HAP-1 (cell line): Measurements from ENCODE around the gene MBNL2.
A peak's percentile ranks its signal among the peaks of the same experiment; 100 is the strongest.

Source experiments
- DNase-seq, 2 experiments: peaks; one replicate each; pipeline ENCODE4 v3.0.0-alpha.2; 2016 to 2020; ENCODE audit warnings: low spot score in 2 of 2
- H3K27me3 ChIP-seq: fragments of 250-450 bp; sonication (Bioruptor Pico); 2 replicates; pipeline ENCODE4 v1.5.1; 2020; ENCODE audit warnings: low read depth, mild to moderate bottlenecking, moderate library complexity
- H3K36me3 ChIP-seq: fragments of 250-450 bp; sonication (Bioruptor Pico); replicated peaks from 2 replicates; pipeline ENCODE4 v1.5.1; 2020; ENCODE audit warnings: mild to moderate bottlenecking
- H3K4me1 ChIP-seq: fragments of 250-450 bp; sonication (Bioruptor Pico); 2 replicates; pipeline ENCODE4 v1.5.1; 2020; ENCODE audit warnings: mild to moderate bottlenecking
- H3K4me3 ChIP-seq: fragments of 250-450 bp; sonication (Bioruptor Pico); 2 replicates; pipeline ENCODE4 v1.5.1; 2020; ENCODE audit warnings: mild to moderate bottlenecking, moderate library complexity
- H3K9me3 ChIP-seq: fragments of 250-450 bp; sonication (Bioruptor Pico); 2 replicates; pipeline ENCODE4 v1.5.1; 2020; ENCODE audit warnings: mild to moderate bottlenecking, moderate library complexity
- in situ Hi-C: fragments of 300-500 bp; cut with MboI; formaldehyde crosslinking; loops from 3 replicates; pipeline ENCODE4 v1.14.3; 2020; ENCODE audit warnings: low sequenced_read_pairs, inconsistent platforms, mixed read lengths

The MBNL2 gene

GRCh38 chr13:97373787-97374186, 151.7 kb downstream of the MBNL2 start:
- H3K4me3 ChIP-seq: no peak overlapping the region
- H3K4me1 ChIP-seq: peaks cover 17% of the 10 kb centered on the region
- in situ Hi-C loops: no loop called here
- no peaks in the 10 kb centered on the region for H3K27me3 ChIP-seq
- DNase-seq: no peak
- no peaks in the 10 kb centered on the region for H3K36me3 ChIP-seq
- no peaks in the 10 kb centered on the region for H3K9me3 ChIP-seq

DNA sequence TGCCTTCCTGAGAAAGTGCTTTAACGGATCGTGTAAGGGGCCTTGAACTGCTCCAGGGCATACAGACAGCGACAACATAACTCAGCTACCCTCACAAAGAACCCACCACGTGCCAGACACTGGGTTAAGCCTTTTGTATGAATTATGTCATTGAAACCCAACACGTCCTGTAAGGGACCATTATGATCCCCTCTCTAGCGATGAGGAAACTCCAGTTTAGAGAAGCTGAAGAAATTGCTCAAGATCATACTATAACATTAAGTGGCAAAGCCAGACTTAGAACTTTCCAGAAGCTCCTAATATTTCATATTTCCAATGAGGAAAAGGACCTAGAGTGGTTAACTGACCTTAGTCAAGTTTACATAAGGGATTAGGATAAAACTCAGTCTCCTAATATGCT, 154.8 kb downstream of the MBNL2 start:
- peak; percentile 38 to 49 for DNase-seq
- in situ Hi-C loops: no loop called here
- Histone ChIP-seq H3K4me3 (no peak overlapping the region), H3K9me3 (no peaks in the 10 kb centered on the region), H3K36me3 (no peaks in the 10 kb centered on the region), H3K27me3 (no peaks in the 10 kb centered on the region), H3K4me1 (peaks cover 17% of the 10 kb centered on the region)

GRCh38 chr13:97379386-97379785, 157.3 kb downstream of the MBNL2 start:
- Histone ChIP-seq H3K4me3 (no peak overlapping the region), H3K27me3 (no peaks in the 10 kb centered on the region), H3K36me3 (no peaks in the 10 kb centered on the region), H3K4me1 (peaks cover 17% of the 10 kb centered on the region), H3K9me3 (no peaks in the 10 kb centered on the region)
- DNase-seq: no peak
- in situ Hi-C loops: no loop called here

DNA sequence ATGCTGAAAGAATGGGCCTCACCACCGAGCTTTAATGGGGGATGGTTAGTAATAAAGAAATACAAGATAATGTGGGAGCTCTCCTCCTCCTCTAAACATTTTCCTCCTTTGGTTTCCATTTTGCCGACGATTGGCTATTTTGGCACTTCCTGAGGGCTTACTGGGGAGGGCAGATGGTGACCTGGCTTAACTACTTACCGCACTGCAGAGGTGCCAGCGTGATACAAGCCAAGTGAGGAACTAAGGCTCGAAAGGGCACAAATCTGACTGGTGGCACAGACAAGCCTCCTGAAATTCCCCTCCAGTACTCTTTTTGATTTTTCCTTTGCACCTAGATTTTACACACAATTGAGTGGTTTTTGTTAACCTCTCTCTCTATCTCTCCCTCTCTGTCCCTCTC, 158.6 kb downstream of the MBNL2 start:
- in situ Hi-C loops: no loop called here
- H3K4me3 ChIP-seq: no peak overlapping the region

DNA sequence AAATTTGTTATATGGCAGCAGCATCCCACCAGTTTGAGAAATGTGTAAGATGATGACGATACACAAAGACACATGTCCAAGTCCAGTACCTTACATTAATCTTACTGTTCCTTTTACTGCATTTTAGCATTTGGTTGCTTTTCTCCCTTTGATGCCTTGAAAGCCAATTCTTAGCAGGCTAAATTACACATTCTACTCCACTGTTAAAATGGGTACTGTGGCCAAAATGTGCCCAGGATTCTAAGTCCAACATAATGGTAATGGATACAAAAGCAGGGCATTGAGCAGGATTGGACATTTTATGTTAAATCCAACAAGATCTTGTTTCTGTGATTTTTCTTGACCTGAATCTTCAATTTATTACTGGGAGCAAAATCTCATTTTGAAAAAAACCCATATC, 159.1 kb downstream of the MBNL2 start:
- Histone ChIP-seq H3K4me1 (peaks cover 17% of the 10 kb centered on the region), H3K36me3 (no peaks in the 10 kb centered on the region), H3K4me3 (no peak overlapping the region), H3K9me3 (no peaks in the 10 kb centered on the region), H3K27me3 (no peaks in the 10 kb centered on the region)
- DNase-seq: no peak
- in situ Hi-C loops: no loop called here

More for the DNA sequence above, 158.6 kb downstream of the MBNL2 start:
- no peak for DNase-seq
- Histone ChIP-seq H3K9me3 (no peaks in the 10 kb centered on the region), H3K27me3 (no peaks in the 10 kb centered on the region), H3K36me3 (no peaks in the 10 kb centered on the region), H3K4me1 (peaks cover 17% of the 10 kb centered on the region)

DNA sequence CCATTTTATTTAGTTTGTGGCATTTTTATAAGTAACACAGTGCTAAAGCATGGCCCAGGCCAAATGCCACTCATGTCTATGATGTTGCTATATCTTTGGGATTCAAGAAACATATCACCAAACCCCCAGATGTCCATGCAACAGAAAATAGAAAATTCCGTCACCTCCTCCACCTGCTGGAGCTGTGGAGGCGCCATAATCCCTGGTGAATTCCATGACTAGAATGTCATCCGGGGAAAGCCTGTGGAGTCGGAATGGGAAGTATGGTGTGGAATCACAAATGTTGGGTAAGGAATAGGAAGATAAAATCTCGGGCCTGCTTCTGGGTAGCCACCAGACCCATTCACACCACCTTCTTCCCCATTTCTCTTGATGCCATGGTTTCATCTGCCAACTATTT, 160.1 kb downstream of the MBNL2 start:
- Histone ChIP-seq H3K36me3 (no peaks in the 10 kb centered on the region), H3K27me3 (no peaks in the 10 kb centered on the region), H3K4me1 (peaks cover 9% of the 10 kb centered on the region), H3K4me3 (no peak overlapping the region), H3K9me3 (no peaks in the 10 kb centered on the region)
- in situ Hi-C loops: no loop called here
- DNase-seq: no peak

- H3K27me3 ChIP-seq: no peaks in the 10 kb centered on the region
- H3K4me1 ChIP-seq: no peaks in the 10 kb centered on the region
- DNase-seq: no peak
- in situ Hi-C loops: no loop called here
- no peak overlapping the region for H3K4me3 ChIP-seq
- no peaks in the 10 kb centered on the region for H3K9me3 ChIP-seq
- no peaks in the 10 kb centered on the region for H3K36me3 ChIP-seq
Observed at GRCh38 chr13:97384371-97384770, 162.2 kb downstream of the MBNL2 start.

GRCh38 chr13:97385146-97385545, 163.0 kb downstream of the MBNL2 start:
- H3K4me3 ChIP-seq: no peak overlapping the region
- H3K9me3 ChIP-seq: no peaks in the 10 kb centered on the region
- no peaks in the 10 kb centered on the region for H3K27me3 ChIP-seq
- H3K4me1 ChIP-seq: no peaks in the 10 kb centered on the region
- H3K36me3 ChIP-seq: no peaks in the 10 kb centered on the region
- DNase-seq: no peak
- in situ Hi-C loops: no loop called here

DNA sequence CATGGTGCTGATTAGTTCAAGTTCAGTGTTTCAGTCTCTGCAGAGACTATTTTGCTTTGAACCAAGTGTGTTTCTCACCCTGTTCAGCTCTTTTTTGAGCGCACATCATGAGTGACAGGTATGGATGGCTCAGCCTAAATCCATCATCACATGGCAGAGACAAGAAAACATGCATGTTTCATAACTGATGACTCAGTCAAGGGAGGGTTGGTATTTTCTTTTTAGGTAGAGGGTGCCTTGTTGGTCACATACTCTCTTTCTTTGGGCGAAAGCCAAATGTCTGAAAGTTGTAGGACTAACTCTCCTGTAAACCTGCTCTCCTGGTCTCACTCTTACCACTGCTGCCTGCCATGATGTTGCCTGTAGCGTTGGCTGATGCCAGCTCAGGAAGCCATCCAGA, 163.7 kb downstream of the MBNL2 start:
- in situ Hi-C loops: no loop called here

GRCh38 chr13:97386801-97387484, 164.8 kb downstream of the MBNL2 start:
- H3K4me1 ChIP-seq: peaks cover 4% of the 10 kb centered on the region
- H3K27me3 ChIP-seq: no peaks in the 10 kb centered on the region
- in situ Hi-C loops: no loop called here
- H3K9me3 ChIP-seq: no peaks in the 10 kb centered on the region
- DNase-seq: no peak
- no peak overlapping the region for H3K4me3 ChIP-seq
- H3K36me3 ChIP-seq: no peaks in the 10 kb centered on the region

More for the DNA sequence above, 163.7 kb downstream of the MBNL2 start:
- DNase-seq: no peak
- no peaks in the 10 kb centered on the region for H3K27me3 ChIP-seq
- no peak overlapping the region for H3K4me3 ChIP-seq
- no peaks in the 10 kb centered on the region for H3K9me3 ChIP-seq
- peaks cover under 1% of the 10 kb centered on the region for H3K4me1 ChIP-seq
- no peaks in the 10 kb centered on the region for H3K36me3 ChIP-seq

- in situ Hi-C loops: no loop called here
- Histone ChIP-seq H3K9me3 (no peaks in the 10 kb centered on the region), H3K4me1 (peaks cover 7% of the 10 kb centered on the region), H3K36me3 (no peaks in the 10 kb centered on the region), H3K27me3 (no peaks in the 10 kb centered on the region), H3K4me3 (no peak overlapping the region)
- no peak for DNase-seq
Observed at GRCh38 chr13:97387485-97387839, 165.3 kb downstream of the MBNL2 start.

DNA sequence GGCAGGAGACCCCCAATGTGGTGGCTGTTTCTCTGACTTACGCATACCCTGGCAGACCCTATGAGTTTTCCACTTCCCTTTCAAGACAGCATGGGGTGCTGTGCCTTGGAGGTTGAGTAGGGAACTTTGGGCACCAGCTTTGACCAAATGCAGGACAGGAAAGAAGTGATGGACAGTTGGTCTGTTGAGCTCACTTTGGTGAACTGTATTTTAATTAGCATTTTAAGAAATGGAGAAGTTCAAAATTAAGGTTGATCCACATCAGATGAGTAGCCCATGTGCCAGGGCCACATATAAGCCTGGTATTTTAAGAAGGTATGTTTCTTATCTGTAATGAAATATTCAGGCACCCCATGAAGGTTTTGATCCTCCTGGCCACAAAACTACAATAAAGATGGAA, 165.8 kb downstream of the MBNL2 start:
- no peaks in the 10 kb centered on the region for H3K27me3 ChIP-seq
- no peak for DNase-seq
- no peak overlapping the region for H3K4me3 ChIP-seq
- in situ Hi-C loops: no loop called here
- peaks cover 7% of the 10 kb centered on the region for H3K4me1 ChIP-seq
- no peaks in the 10 kb centered on the region for H3K9me3 ChIP-seq
- no peaks in the 10 kb centered on the region for H3K36me3 ChIP-seq

DNA sequence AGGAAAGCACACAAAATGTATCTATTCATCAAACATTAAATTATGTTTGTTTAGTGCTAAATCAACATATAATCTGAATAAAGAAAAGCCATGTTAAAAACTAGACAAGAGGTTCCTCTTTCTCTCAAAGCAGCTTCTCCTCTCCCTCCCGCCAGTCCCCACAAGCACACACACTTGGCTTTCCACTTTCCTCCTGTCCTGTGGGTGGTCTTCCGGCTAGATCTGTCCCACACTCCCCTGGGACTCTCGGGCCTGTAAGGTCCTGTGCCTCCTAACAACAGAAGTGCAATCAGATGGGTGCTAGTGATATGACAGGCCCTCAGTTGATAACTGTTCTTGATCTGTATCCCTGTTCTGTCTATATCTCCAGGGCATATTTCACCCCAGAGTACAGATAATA, 166.2 kb downstream of the MBNL2 start:
- in situ Hi-C loops: no loop called here
- no peak for DNase-seq
- peaks cover 7% of the 10 kb centered on the region for H3K4me1 ChIP-seq
- no peaks in the 10 kb centered on the region for H3K36me3 ChIP-seq
- no peaks in the 10 kb centered on the region for H3K27me3 ChIP-seq
- no peaks in the 10 kb centered on the region for H3K9me3 ChIP-seq
- no peak overlapping the region for H3K4me3 ChIP-seq

DNA sequence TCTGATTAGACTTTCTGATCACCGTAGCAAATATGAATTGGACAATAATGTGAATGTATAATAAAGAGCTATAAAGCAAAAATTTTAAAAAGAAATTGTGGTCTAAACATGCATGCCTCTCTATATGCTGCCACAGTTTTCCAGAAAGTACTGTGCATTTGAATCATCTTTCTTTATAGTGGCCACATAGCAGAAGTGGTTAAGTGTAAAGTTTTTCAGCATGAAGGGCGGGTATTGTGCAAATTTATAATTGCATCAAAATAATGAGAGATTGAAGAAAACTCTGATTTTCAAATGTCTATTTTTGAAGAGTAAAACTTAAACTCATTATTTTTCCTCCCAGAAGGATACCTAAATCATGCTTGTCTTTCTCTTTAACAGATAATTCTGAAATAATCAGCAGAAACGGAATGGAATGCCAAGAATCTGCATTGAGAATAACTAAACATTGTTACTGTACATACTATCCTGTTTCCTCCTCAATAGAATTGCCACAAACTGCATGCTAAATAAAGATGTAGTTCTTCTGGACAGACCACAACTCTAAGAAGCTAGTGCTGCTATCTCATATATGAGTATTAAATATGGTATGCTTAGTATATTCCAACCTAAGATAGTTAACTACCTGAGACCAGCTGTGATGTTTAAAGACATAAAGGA, 168.9 kb downstream of the MBNL2 start:
- in situ Hi-C loops: no loop called here
- no peak for DNase-seq
- Histone ChIP-seq H3K36me3 (no peaks in the 10 kb centered on the region), H3K4me1 (peaks cover 7% of the 10 kb centered on the region), H3K9me3 (no peaks in the 10 kb centered on the region), H3K4me3 (no peak overlapping the region), H3K27me3 (no peaks in the 10 kb centered on the region)

GRCh38 chr13:97392020-97392419, 169.9 kb downstream of the MBNL2 start:
- DNase-seq: peak in 1 of 2 experiments; percentile 16
- no peaks in the 10 kb centered on the region for H3K9me3 ChIP-seq
- H3K36me3 ChIP-seq: no peaks in the 10 kb centered on the region
- peaks cover 7% of the 10 kb centered on the region for H3K4me1 ChIP-seq
- no peaks in the 10 kb centered on the region for H3K27me3 ChIP-seq
- no peak overlapping the region for H3K4me3 ChIP-seq
- in situ Hi-C loops: no loop called here
